ENCODE measurements around the gene RNF19B. TPM values are rescaled to one million over a fixed set of nuclear protein-coding genes. Genes with fewer than 3 reads are reported as not detected.

RNF19B gene
- total and polyA plus RNA-seq, 10 of the 15 experiments (the other 5 are each of a cell fraction or from before 2014, with no cell fraction given): 2.8 to 32.6 (median 16.6) TPM

GRCh38 chr1:33010932-33011731 lies 46.5 kb upstream of the RNF19B start (continued):
- TF ChIP-seq CREB1 (IDR thresholded peaks at IDR 0.05; ENCODE audit: low read depth): no peak
- no peak for TF ChIP-seq MYB (IDR thresholded peaks at IDR 0.05; ENCODE audit: borderline replicate concordance, low read depth, low read length)
- TF ChIP-seq ZNF687 (IDR thresholded peaks at IDR 0.05): no peak
- no peak for TF ChIP-seq BRCA1 (IDR thresholded peaks at IDR 0.05; ENCODE audit: low read depth, low read length)
- no peak for TF ChIP-seq NRF1 (conservative IDR thresholded peaks at IDR 0.05; ENCODE audit: low read depth, low read length)
- TF ChIP-seq NFYB (IDR thresholded peaks at IDR 0.05; ENCODE audit: insufficient read depth, low read depth, low read length): no peak
- no peak for TF ChIP-seq EZH2 (IDR thresholded peaks at IDR 0.05; ENCODE audit: borderline replicate concordance, control insufficient read depth, low read depth, low read length)
- no peak for TF ChIP-seq SMARCA5 (IDR thresholded peaks at IDR 0.05)
- no peak for TF ChIP-seq RAD21 (IDR thresholded peaks at IDR 0.05; ENCODE audit: insufficient read depth, low read depth, low read length)
- TF ChIP-seq ATF7 (IDR thresholded peaks at IDR 0.05; ENCODE audit: low read depth): no peak
- TF ChIP-seq NFXL1 (IDR thresholded peaks at IDR 0.05; ENCODE audit: borderline replicate concordance): no peak
